Cardiac muscle cell (in vitro differentiated cells and primary cell): ENCODE data around the gene FAM177B. TPM values are rescaled to one million over a fixed set of nuclear protein-coding genes. Genes with fewer than 3 reads are reported as not detected.
"Not testable (repeated sequence)": the region's sequence is repeated elsewhere in the genome, so short reads cannot be mapped to it uniquely, and the experiment has no call there.

Experiments
- DNase-seq, 2 donors: peaks; one replicate each; pipeline versions ENCODE4 v3.0.0 to v3.0.0-alpha.2; 2010 to 2017; ENCODE audit warnings: low read depth in 1 of 2, low spot score in 1 of 2
- H3K27ac ChIP-seq: fragments of 200-600 bp; sonication (generic); 2 replicates; pipeline ENCODE4 v1.5.1; 2016
- H3K27me3 ChIP-seq: fragments of 200-600 bp; sonication (generic); 2 replicates; pipeline ENCODE4 v1.6.0; 2016; ENCODE audit warnings: control low read depth
- H3K36me3 ChIP-seq: fragments of 200-600 bp; sonication (generic); 2 replicates; pipeline ENCODE4 v1.5.1; 2016; ENCODE audit warnings: control low read depth
- H3K4me1 ChIP-seq: fragments of 200-600 bp; sonication (generic); 2 replicates; pipeline ENCODE4 v1.8.1; 2017; ENCODE audit warnings: low read depth, mild to moderate bottlenecking, mixed run types
- H3K4me3 ChIP-seq: fragments of 200-600 bp; sonication (generic); 2 replicates; pipeline ENCODE4 v1.5.1; 2016; ENCODE audit warnings: mild to moderate bottlenecking
- H3K9me3 ChIP-seq: fragments of 200-600 bp; sonication (generic); 2 replicates; pipeline ENCODE4 v1.5.1; 2017; ENCODE audit warnings: low read depth, mild to moderate bottlenecking, control low read depth
- CTCF ChIP-seq: IDR thresholded peaks from 2 replicates; pipeline ENCODE4 v1.5.1; 2012; ENCODE audit warnings: low read depth, mild to moderate bottlenecking, low read length
- polyA plus RNA-seq: library from polyadenylated mRNA; unstranded; fragments of >200 nt; fragmentation: Nextera tagmentation; extraction: Ambion mirVana; gene quantifications from 2 replicates; pipeline ENCODE4 v1.2.1, GENCODE V29; 2016
- total RNA-seq: library from RNA; depleted of rRNA; stranded (reverse); fragments of >200 nt; gene quantifications from 2 replicates; pipeline ENCODE4 v1.2.3, GENCODE V29; 2016

The FAM177B gene
- total and polyA plus RNA-seq, 2 experiments from 2014 or later, result not detected

GRCh38 chr1:222732216-222733159, 4.5 kb upstream of the FAM177B start:
- Histone ChIP-seq H3K4me3 (no peak overlapping the region), H3K27me3 (no peaks in the 10 kb centered on the region), H3K27ac (no peak overlapping the region), H3K9me3 (no peaks in the 10 kb centered on the region), H3K36me3 (peaks cover 66% of the 10 kb centered on the region), H3K4me1 (no peaks in the 10 kb centered on the region)
- no peak for TF ChIP-seq CTCF
- DNase-seq, result no peak

GRCh38 chr1:222734740-222735139, 2.3 kb upstream of the FAM177B start:
- Histone ChIP-seq H3K27me3 (no peaks in the 10 kb centered on the region), H3K36me3 (peaks cover 50% of the 10 kb centered on the region), H3K4me3 (no peak overlapping the region), H3K9me3 (no peaks in the 10 kb centered on the region), H3K27ac (no peak overlapping the region), H3K4me1 (no peaks in the 10 kb centered on the region)
- no peak for TF ChIP-seq CTCF
- no peak for DNase-seq

- Histone ChIP-seq H3K27me3 (no peaks in the 10 kb centered on the region), H3K4me1 (no peaks in the 10 kb centered on the region), H3K4me3 (no peak overlapping the region), H3K9me3 (no peaks in the 10 kb centered on the region), H3K36me3 (peaks cover 34% of the 10 kb centered on the region), H3K27ac (no peak overlapping the region)
- TF ChIP-seq CTCF, result no peak
- no peak for DNase-seq
Measured at GRCh38 chr1:222736470-222736869, 532 bp upstream of the FAM177B start.

- Histone ChIP-seq H3K4me3 (no peak overlapping the region), H3K4me1 (no peaks in the 10 kb centered on the region), H3K36me3 (peaks cover 11% of the 10 kb centered on the region), H3K9me3 (no peaks in the 10 kb centered on the region), H3K27me3 (no peaks in the 10 kb centered on the region), H3K27ac (no peak overlapping the region)
- no peak for TF ChIP-seq CTCF
- DNase-seq, result no peak
Measured at GRCh38 chr1:222739465-222739864, 2.5 kb downstream of the FAM177B start.

GRCh38 chr1:222739929-222740328, 2.9 kb downstream of the FAM177B start:
- Histone ChIP-seq H3K4me3 (no peak overlapping the region), H3K27me3 (no peaks in the 10 kb centered on the region), H3K36me3 (peaks cover 8% of the 10 kb centered on the region), H3K9me3 (no peaks in the 10 kb centered on the region), H3K27ac (no peak overlapping the region), H3K4me1 (no peaks in the 10 kb centered on the region)
- no peak for DNase-seq
- no peak for TF ChIP-seq CTCF

GRCh38 chr1:222741630-222742457, 4.8 kb downstream of the FAM177B start:
- not testable (repeated sequence) for DNase-seq, H3K4me3 ChIP-seq, H3K4me1 ChIP-seq, H3K27ac ChIP-seq, H3K27me3 ChIP-seq, H3K36me3 ChIP-seq, H3K9me3 ChIP-seq
